NCI-H1092 treated with DMSO at 0.1 percent for 48 hours (cell line): ENCODE data around the gene PEX11B.
"Not testable (repeated sequence)": the region's sequence is repeated elsewhere in the genome, so short reads cannot be mapped to it uniquely, and the experiment has no call there.

Experiments
- DNase-seq: peaks from one replicate; lab custom pipeline; 2025; lab: John Stamatoyannopoulos, UW

The PEX11B gene

DNA sequence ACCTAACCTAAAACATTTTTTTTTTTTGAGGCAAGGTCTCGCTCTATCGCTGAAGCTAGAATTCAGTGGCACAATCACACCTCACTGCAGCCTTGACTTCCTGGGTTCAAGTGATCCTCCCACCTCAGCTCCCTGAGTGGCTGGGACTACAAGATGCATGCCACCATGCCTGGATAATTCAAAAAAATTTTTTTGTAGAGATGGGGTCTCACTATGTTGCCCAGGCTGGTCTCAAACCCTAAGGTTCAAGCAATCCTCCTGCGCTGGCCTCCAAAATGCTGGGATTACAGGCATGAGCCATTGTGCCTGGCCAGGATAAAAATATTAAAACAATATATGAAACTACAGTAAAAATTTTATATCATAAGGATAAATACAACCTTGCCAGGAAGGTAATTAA lies 34.4 kb upstream of the PEX11B start:
- DNase-seq: no peak

DNA sequence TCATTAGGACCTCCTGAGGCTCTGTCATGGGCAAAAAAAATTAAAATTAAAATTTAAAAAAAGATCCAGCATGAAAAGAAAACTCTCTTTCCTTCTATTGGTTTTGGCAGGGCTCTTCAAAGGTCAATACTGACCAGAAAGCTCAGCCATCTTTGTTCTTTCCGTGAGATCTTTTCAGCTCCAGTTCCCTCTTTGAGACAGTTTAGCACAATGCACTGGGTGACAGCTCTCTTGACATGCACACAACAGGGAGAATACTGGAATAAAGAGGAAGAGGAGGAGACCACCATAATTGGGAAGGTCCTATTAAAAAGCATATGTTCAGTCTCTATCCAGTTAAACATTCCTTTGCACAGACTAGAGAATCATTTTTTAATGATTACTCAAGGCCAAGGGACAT lies 33.0 kb upstream of the PEX11B start:
- no peak for DNase-seq

DNA sequence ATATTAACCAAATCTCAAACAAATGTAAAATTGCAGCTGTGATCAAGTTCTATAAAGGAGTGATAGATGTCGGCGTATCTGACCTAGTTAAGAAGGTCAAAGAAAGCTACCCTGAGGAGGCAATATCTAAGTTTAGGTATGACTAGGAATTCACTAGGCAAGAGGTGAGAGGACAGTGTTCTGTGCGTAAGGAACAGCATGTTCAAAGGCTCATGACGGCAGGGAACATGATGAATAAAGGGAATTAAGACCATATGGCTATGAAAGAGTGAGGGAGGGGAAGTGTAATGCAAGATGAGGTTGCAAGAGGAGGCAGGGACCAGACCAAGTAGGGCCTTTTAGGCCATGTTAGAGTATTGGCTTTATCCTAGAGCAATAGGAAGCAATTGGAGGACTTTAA lies 30.7 kb upstream of the PEX11B start:
- no peak for DNase-seq

DNA sequence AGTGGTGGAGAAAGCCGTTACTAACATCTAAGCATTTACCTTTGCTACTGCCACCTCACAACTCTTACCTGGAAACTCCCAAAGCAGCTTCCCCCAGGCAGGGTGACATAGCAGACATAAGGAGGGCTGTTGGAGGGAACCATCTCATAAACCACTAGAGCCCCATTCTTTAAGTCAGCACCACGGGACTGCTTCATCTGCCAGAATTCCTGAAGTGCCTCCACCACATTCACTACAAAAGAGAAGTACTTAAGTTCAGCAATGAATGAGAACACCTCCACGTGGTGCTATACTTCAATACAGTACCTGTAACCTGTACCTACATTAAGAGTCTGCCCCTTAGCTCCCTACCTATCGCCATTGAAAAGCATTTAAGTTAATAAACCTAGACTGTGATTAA lies 29.0 kb upstream of the PEX11B start:
- no peak for DNase-seq

DNA sequence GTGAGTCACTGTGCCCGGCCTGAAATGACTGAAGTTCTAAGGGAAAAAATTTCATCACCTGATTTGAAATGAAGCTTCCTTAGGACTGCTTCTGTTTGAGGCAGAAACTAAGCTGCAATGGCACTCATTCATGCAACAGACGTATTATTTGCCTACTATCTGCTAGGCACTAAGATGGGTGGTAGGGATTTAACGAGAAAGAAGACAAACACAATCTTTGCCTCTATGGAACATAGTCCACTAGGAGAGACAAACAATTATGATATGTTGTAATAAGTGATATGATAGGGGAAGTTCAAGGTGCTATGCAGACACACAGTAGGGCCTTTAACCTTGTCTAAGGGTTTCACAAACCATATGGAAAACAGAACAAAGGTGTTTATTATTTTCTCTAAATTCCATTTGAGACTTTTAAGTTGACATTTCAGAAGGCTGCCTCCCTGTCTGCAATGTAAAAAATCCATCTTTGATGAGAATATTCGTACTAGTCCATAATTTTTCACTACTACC lies 28.0 kb upstream of the PEX11B start:
- DNase-seq: no peak

DNA sequence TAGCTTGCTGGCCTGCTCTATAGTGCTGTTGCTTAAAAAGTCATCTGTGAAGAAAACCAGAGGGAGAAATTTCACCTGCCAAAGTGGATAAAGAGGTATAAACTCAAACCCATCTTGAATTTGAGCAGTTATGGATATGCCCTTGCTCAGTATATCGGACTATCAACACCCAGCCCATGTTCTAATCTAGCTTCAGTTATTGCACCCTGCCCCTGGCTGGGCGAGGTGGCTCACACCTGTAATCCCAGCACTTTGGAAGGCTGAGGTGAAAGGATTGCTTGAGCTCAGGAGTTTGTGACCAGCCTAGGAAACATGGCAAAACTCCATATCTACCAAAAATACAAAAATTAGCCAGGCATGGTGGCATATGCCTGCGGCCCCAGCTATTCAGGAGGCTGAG lies 26.0 kb upstream of the PEX11B start:
- no peak for DNase-seq

DNA sequence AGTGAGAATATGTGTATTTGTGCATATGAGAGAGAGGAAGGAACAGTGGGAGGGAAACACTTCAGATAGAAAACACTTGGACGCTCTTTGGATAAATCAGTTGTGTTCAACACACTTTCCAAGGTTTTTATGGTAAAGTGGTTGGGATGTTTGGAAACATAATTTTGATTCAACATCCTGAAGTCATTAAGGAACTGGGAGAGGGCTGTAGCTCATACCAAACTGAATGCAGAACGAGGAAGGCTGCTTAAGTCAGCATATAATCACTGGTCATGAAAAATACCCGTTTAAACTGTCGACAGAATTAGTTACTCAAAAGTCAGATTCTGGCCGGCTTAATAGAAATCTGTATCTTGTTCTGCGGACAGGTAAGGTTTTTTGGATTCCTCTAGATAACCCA lies 24.4 kb upstream of the PEX11B start:
- no peak for DNase-seq

DNA sequence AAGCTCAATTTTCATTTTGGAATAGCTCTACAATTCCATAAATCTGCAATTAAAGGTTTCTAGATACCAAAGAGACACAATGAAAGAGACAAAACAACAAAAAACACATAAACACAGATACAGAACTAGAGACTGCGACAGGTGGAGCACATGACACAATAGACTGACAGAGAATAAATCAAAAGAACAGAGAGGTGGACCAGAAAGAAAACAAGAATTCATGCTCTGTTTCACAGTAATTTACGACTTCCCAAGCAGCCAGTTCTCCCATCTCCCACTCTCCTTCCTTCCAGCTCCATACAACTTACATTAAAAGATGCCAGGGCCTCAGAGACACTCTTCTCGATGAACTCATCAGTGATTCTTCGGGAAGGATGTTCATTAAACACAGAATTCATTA lies 23.9 kb upstream of the PEX11B start:
- DNase-seq: no peak

DNA sequence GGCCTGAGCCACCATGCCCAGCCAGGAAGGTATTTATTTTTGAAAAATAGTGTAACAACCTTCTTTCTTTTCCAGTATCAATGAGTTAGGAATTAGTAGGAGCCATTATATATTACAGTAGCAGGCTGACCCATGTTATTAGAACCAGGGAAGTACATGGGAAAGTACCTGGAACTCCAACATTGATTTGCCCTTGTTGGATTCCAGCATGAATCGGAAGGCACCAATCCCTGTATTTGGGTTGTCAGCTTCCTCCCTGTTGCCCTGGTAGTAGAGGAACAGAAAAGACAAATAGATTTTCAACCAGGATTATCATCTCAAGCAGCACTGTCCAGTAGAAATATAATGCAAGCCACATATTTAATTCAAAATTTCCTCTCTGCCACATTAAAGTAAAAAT lies 18.9 kb upstream of the PEX11B start:
- no peak for DNase-seq

DNA sequence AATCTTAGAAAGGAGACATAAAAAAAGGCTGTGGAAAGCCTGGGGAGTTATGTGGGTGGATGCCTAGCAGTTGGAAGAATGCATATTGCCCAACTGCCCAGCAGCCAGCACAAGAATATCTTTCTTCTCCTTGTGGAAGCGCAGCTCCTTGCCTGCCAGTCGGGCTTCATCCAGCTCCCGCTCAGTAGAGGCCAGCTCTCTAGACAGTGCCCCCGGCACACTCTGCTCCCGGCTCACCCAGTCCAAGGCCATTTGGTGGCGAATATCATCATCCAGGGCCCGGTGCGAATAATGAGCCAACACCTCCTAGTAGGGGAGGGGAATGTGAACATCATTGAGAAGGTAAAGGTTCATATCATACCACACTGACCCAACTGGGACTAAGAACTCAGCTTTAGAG lies 17.7 kb upstream of the PEX11B start:
- DNase-seq: no peak

DNA sequence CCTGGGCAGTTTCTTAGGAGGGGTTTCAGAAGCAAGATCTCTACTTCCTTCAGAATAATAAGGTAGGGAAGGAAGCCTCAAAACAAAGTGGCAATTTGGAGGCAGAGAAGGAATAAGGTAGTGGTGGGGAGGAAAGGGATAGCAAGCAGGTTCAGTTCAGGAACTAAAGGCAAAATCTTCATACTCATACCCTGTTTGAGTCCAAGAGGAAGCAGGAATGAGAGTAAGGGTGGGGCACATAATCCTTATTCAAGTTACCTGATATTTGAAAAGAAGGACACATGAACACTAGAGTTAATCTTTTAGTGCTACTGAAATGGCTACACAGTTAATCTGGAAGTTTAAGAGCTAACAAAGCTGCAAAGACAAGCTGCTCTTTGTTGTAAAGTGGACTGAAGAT lies 17.2 kb upstream of the PEX11B start:
- no peak for DNase-seq

DNA sequence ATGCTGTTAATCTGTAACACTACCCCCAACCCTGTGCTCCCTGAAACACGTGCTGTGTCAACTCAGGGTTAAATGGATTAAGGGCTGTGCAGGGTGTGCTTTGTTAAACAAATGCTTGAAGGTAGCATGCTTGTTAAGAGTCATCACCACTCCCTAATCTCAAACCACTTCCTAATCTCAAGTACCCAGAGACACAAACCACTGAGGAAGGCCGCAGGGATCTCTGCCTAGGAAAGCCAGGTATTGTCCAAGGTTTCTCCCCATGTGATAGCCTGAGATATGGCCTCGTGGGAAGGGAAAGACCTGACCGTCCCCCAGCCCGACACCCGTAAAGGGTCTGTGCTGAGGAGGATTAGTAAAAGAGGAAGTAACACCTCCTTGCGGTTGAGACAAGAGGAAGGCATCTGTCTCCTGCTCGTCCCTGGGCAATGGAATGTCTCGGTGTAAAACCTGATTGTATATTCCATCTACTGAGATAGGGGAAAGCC lies 14.0 kb upstream of the PEX11B start:
- not testable (repeated sequence) for DNase-seq

DNA sequence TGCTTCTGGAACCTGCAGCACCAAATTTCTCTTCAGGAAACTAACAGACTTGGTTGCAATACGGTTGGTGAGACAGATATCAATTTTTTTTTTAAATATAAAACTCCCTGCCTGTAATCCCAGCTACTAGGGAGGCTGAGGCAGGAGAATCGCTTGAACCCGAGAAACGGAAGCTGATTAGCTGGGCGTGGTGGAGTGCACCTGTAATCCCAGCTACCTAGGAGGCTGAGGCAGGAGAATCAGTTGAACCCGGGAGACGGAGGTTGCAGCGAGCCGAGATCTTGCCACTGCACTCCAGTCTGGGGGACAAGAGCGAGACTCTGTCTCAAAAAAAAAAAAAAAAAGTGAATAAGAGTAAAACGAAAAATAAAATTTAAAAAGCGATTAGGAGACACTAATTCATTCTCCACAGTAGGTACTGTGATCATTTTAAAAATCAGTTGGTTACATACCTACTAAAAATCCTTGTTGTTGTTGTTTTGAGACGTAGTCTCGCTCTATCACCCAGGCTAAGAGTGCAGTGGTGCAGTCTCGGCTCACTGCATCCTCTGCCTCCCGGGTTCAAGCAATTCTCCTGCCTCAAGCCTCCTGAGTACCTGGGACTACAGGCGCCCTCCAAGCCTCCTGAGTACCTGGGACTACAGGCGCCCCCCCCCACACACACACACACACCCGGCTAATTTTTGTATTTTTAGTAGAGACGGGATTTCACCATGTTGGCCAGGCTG lies 9.6 kb upstream of the PEX11B start:
- DNase-seq: no peak

DNA sequence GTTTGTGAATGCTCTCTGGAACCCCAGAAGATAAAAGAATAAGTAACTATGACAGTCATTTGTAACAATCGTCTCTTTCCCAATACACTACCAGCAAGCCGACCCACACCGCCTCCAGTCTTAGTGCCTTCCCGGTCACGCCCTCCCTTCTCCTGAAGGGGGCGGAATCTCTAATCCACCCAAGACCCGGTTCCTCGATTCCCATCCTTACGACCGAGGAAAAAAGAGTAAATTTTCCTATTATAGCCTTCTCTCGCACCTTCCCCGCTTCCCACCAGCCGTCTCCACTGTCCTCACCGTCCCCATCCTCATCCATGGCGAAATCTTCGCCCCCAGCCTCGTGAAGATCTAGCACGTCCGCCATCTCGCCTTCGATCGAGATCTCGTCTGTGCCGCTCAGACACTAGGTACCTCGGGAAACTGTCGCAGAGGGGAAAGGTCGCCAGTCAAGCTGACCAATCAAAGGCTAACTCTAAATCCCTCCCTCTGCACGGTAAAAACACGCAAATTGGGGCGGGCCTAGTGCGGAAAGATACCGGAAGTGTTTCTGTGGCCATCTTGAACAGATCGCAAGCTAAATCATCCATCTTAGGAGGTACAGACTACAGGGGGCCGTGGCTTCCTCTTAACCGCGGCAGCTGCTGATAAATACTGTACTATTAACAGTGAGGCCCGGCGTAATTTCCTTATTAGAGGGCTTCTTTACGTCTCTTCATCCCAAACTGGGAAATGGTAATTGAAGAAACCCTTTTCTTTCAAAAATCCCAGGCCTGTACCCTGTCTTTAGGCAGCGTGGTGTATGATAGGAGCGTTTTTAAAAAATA lies 8.8 kb upstream of the PEX11B start, which contains the start of gene RBM8A:
RBM8A (minus strand) TSS at position 422 of the 824 bp plus-strand sequence; CDS start at position 364, 58 bp downstream.
- peak; percentile 100 for DNase-seq

DNA sequence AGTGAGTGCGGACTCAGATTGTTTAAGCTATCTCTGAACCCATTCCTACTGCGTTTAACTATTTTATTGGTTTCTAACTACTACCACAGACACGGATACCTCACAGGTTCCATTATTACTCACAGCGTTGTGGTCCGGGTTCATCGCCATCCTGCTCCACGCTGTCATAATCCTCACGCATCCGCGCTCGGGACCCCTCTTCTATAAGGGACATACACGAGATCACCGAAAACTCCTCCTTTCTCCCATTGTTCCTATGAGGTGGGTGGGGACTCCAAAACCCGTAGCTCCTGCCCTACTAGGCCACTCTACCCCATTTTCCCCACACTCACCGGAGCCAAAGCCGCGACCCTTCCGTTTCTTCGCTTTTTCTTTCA lies 8.2 kb upstream of the PEX11B start:
- DNase-seq: no peak

DNA sequence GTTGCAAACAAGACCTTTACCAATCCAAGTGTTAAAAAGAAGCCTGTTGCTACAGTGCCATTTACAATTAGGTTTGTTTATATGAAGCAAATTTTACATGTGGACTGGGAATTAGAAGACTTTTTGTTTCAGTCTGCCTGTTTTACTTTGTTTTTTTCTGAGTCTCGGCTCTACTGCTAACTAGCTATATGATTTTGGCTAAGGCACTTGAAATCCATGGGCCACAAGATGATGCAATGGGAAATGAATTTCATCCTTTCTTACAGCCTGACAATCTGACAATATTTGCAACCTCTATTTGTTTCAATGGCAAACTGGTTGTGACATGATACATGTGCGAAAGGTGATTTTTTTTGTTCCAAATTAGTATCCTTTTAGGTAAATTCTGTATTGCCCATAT lies 3.7 kb upstream of the PEX11B start:
- DNase-seq: no peak

DNA sequence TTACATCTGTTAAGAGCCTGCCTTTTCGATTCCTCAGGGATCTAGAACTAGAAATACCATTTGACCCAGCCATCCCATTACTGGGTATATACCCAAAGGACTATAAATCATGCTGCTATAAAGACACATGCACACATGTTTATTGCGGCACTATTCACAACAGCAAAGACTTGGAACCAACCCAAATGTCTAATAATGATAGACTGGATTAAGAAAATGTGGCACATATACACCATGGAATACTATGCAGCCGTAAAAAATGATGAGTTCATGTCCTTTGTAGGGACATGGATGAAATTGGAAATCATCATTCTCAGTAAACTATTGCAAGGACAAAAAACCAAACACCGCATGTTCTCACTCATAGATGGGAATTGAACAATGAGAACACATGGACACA lies 1.8 kb upstream of the PEX11B start:
- not testable (repeated sequence) for DNase-seq

DNA sequence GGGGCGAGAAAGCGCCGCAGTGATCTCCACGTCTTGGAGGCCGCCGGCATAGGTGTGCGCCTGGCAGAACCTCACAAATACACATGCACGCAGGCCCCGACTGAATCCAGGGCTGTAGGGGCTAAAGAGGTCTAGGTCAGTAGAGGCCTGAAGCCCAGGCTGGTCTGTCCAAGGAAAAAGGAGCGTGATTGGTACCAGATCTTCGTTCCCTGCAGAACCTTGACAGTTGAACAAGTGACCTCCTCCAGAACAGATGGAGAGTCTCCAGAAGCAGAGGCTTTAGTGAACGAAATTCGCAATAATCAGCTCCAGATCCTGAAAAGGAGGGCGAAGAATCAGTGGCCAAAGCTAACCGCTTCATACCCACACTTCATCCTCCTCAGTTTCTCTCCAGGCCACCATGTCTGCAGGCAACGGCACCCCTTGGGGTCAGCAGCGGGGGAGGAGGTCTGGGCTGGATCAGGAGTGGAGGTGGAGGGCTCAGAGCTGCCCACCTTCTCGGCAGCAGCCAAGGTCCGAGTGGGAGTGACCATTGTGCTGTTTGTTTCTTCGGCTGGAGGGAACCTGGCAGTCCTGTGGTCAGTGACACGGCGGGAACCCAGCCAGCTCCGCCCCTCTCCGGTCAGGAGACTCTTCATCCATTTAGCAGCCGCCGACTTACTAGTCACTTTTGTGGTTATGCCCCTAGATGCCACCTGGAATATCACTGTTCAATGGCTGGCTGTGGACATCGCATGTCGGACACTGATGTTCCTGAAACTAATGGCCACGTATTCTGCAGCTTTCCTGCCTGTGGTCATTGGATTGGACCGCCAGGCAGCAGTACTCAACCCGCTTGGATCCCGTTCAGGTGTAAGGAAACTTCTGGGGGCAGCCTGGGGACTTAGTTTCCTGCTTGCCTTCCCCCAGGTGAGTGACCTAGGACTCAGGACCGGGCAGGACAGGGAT lies 749 bp upstream of the PEX11B start:
- DNase-seq: peak; percentile 48

DNA sequence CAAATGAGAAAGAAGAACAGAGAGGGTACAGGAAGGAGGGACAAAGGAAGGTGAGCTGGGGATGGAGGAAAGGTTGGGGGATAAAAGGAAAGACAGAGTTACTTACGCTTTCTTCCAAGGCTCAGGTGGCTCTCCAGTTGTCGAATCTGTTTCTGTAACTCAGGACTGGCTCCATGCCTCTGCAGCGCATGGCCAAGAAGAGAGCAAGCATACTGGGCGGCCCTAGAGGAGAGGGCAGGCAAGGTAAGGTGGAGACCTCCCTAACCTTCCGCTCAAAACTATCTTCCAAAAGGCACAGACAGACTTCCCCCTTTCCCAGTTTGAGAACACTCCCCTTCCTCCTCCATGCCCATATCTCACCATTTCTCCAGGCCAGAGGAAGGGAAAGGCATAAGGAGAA lies 922 bp downstream of the PEX11B start:
- no peak for DNase-seq

DNA sequence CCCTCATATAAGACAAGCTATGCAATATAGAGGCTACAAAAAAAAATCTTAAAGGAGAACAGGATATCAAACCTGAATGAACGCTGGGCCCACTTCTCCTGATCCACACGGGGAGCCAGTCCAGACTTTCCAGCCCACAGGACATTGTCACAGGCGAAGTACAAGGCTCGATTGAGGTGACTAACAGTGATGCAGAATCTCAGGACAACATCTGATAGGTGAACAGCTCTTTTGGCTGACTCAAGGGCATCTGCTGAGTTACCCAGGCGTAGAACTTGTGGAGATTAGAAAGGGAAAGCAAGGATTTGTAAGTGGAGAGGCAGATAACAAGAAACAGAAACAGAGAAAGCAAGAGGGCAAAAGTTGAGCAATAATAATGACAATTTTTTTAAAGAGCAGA lies 1.8 kb downstream of the PEX11B start:
- no peak for DNase-seq

DNA sequence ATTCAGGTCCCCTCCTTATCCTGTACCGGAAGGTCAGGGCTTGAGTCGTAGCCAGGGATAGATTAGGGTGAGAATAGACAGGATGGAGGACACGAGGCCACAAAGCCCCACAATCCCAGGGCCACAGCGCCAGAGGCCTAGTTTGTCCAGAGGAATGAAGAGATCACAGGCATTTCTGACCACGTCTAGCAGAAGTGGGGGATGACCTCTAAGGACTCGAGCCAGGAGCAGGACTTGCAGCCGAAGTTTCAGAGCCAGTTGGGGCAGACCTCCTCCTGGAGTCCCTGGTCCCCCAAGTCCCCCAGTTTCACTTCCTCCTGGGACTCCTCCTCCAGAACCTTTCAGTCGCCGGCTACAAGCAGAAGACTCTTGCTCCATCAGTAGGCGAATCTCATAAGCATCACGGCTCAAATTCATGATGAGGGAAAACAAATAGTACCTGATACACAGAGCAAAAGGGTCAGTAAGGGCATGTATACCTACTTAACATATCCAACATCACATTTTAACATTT lies 6.3 kb downstream of the PEX11B start:
- no peak for DNase-seq

DNA sequence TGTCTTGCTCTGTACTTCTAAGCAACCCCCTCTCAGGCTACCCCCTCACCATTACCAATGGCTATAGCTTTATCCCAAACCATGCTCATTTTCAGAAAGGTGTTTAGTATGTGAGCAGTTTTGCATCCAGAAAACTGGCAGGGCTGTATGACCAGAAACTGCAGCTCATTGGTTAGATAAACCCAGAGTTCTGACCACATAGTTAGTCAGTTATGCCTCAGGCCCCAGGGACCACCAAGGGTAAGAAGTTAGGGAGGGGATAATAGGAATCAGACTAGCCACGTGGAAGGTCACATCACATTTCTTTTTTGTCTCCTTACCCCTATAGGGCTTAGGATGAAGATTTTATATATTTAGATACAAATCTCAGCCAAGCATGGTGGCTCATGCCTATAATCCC lies 9.9 kb downstream of the PEX11B start:
- DNase-seq: no peak
